Transverse colon (tissue), 4 donors: ENCODE results near the gene C1QL4. TPM values are rescaled to one million over a fixed set of nuclear protein-coding genes. Genes with fewer than 3 reads are reported as not detected.
A peak's percentile ranks its signal among the peaks of the same experiment; 100 is the strongest.

Experiments used
- DNase-seq: peaks from one replicate; pipeline ENCODE4 v3.0.0-alpha.2; 2019
- H3K27ac ChIP-seq, 4 donors: fragments of 200-600 bp; sonication (generic); 2 replicates each; pipeline ENCODE4 v1.5.1; 2016 to 2018; ENCODE audit warnings: inconsistent platforms in 4 of 4
- H3K27me3 ChIP-seq: fragments of 200-600 bp; sonication (generic); 2 replicates; pipeline ENCODE4 v1.5.1; 2017; ENCODE audit warnings: inconsistent platforms
- H3K36me3 ChIP-seq, 4 donors: fragments of 200-600 bp; sonication (generic); 2 replicates each; pipeline ENCODE4 v1.5.1; 2017 to 2019; ENCODE audit warnings: inconsistent platforms in 4 of 4
- H3K4me1 ChIP-seq, 4 donors: fragments of 200-600 bp; sonication (generic); 2 replicates each; pipeline ENCODE4 v1.5.1; 2017 to 2020; ENCODE audit warnings: inconsistent platforms in 4 of 4
- H3K4me3 ChIP-seq, 4 donors: fragments of 200-600 bp; sonication (generic); 1 replicate in 1 of 4; 2 replicates in 3 of 4; pipeline versions ENCODE4 v1.5.1 to v1.6.1; 2017 to 2019; ENCODE audit warnings: inconsistent platforms in 4 of 4
- H3K9me3 ChIP-seq, 2 donors: fragments of 200-600 bp; sonication (generic); 2 replicates each; pipeline ENCODE4 v1.5.1; 2017 to 2019; ENCODE audit warnings: inconsistent platforms in 2 of 2
- EP300 ChIP-seq: sonication (generic); formaldehyde crosslinking; IDR thresholded peaks from one replicate; pipeline ENCODE4 v1.6.1; 2017; ENCODE audit warnings: antibody characterized with exemption, low read depth
- POLR2A ChIP-seq: fragments of 450-650 bp; IDR thresholded peaks from one replicate; pipeline ENCODE4 v1.6.1; 2016; ENCODE audit warnings: antibody characterized with exemption, mild to moderate bottlenecking, moderate library complexity
- POLR2AphosphoS5 ChIP-seq, 3 donors: sonication (generic); formaldehyde crosslinking; IDR thresholded peaks; one replicate each; pipeline ENCODE4 v1.6.1; 2016; ENCODE audit warnings: antibody characterized with exemption in 3 of 3
- WGBS, 2 donors: methylation state at CpG; one replicate each; pipeline ENCODE4 v1.1.5; 2018; ENCODE audit warnings: low coverage in 1 of 2; 5-methylcytosine and 5-hydroxymethylcytosine counted together
- in situ Hi-C, 4 donors: fragments of 200-750 bp; cut with MboI; loops; one replicate each; pipeline versions ENCODE4 v1.15.0 to v1.15.1; 2017; ENCODE audit warnings: low sequenced_read_pairs in 3 of 4, low pct_ligation_motif_present in 1 of 4, low pct_unique_long_range_greater_than_20kb in 1 of 4
- intact Hi-C: fragments of 100-400 bp; cut with DNase I; formaldehyde crosslinking; loops from one replicate; pipeline ENCODE4 v1.15.1; 2023; ENCODE audit warnings: low total_unique reads
- total RNA-seq, 4 donors: library from RNA; depleted of rRNA; stranded (reverse); fragments of >200 nt; gene quantifications; one replicate each; pipeline ENCODE4 v1.1.0, GENCODE V29; 2016
- TF ChIP-seq, protein P1 (sequence below), 5 experiments: fragments of 200-600 bp in 3 of 5; fragments of 450-650 bp in 2 of 5; sonication (generic) in 3 of 5; IDR thresholded peaks; 1 replicate in 2 of 5; 2 replicates in 3 of 5; pipeline ENCODE4 v1.5.1; 2016 to 2017; ENCODE audit warnings: antibody characterized with exemption in 5 of 5, inconsistent platforms in 3 of 5, mild to moderate bottlenecking in 2 of 5, moderate library complexity in 1 of 5

The C1QL4 gene
- total RNA-seq, 4 donors from 2014 or later: not detected

GRCh38 chr12:49347311-49348193, 10.6 kb upstream of the C1QL4 start:
- DNase-seq: peak; percentile 91
- H3K27me3 ChIP-seq: peaks cover 85% of the 10 kb centered on the region
- peak overlapping the region; percentile 24 to 44 (median 36) for H3K27ac ChIP-seq
- 6% methylated on average over 35 of the region's 37 CpGs; no CpG with 5 or more reads in 1 of the 2 donors for WGBS, 2 donors
- H3K4me3 ChIP-seq: peak overlapping the region in 3 of 4 donors; percentile 25 to 52 (median 26)
- intact Hi-C loops: loop anchor here (5.0 kb wide), 1 partner anchor 170 kb away; no protein-coding TSS in a partner anchor
- H3K4me1 ChIP-seq: peaks cover 38 to 62% (median 44%) of the 10 kb centered on the region in 4 donors
- peak; percentile 78 for TF ChIP-seq POLR2A
- TF ChIP-seq, protein P1, sequence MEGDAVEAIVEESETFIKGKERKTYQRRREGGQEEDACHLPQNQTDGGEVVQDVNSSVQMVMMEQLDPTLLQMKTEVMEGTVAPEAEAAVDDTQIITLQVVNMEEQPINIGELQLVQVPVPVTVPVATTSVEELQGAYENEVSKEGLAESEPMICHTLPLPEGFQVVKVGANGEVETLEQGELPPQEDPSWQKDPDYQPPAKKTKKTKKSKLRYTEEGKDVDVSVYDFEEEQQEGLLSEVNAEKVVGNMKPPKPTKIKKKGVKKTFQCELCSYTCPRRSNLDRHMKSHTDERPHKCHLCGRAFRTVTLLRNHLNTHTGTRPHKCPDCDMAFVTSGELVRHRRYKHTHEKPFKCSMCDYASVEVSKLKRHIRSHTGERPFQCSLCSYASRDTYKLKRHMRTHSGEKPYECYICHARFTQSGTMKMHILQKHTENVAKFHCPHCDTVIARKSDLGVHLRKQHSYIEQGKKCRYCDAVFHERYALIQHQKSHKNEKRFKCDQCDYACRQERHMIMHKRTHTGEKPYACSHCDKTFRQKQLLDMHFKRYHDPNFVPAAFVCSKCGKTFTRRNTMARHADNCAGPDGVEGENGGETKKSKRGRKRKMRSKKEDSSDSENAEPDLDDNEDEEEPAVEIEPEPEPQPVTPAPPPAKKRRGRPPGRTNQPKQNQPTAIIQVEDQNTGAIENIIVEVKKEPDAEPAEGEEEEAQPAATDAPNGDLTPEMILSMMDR (IDR thresholded peaks at IDR 0.05): peak; percentile 93 to 97 (median 97)
- no peak for TF ChIP-seq EP300
- TF ChIP-seq POLR2AphosphoS5 (IDR thresholded peaks at IDR 0.05): peak; percentile 62 to 89 (median 85)
- in situ Hi-C loops: loop anchor here in 1 of 4 donors (10.0 kb wide), 1 partner anchor 167 kb away; no protein-coding TSS in a partner anchor
- no peaks in the 10 kb centered on the region for H3K36me3 ChIP-seq
- no peaks in the 10 kb centered on the region for H3K9me3 ChIP-seq

DNA sequence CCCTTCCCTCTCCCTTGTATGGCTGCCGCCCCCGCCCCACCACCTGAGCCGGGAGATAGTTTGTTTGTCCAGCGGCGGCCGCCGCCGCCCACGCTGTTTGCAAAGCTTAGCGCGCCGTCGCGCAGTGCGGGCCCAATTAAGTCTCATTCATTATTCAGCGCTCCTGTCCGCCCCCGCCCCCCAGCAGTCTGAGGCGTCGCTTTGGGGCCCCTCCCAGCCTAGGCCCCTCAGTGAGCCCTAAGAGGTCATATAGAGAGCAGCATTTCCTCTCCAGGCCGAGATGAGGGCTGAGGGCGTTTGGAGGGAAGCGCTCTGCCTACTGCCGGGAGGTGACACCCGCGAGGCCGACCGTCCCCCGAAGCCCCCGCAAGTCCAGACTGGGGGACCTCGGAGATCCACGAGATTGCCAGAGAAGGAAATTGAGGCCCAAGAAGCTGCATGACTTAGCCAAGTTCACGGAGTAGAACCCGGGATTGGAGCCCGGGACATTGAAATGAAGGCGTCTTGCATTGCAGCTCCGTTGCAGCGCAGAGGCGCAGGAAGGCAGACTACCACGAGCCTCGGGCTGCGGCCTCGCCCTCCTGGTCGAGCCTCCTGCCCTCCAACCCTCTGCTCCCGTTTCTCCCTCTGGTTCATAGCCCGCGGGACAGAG, 9.8 kb upstream of the C1QL4 start, which contains the start of gene DNAJC22:
Gene DNAJC22, plus strand, starts transcription at position 230 of the 652 bp plus-strand sequence. CDS start 1,985 bp downstream, outside the sequence.
- H3K4me3 ChIP-seq: peak within 1 kb of the TSS in 3 of 4 donors; percentile 25 to 52 (median 26)
- WGBS, 2 donors: 0 to 1% methylated on average over 2 to 44 of the region's 47 CpGs
- H3K27ac ChIP-seq: peak within 1 kb of the TSS in 1 of 4 donors; percentile 24
- in situ Hi-C loops (loop anchor here in 1 of 4 donors (10.0 kb wide), 1 partner anchor 168 kb away; no protein-coding TSS in a partner anchor), intact Hi-C loops (loop anchor here (5.0 kb wide), 1 partner anchor 171 kb away; no protein-coding TSS in a partner anchor)
- peaks cover 93% of the 10 kb centered on the region for H3K27me3 ChIP-seq
- H3K36me3 ChIP-seq: no peaks in the 10 kb centered on the region
- H3K4me1 ChIP-seq: peaks cover 43 to 69% (median 49%) of the 10 kb centered on the region in 4 donors
- H3K9me3 ChIP-seq: no peaks in the 10 kb centered on the region
- peak; percentile 38 for DNase-seq
- TF ChIP-seq POLR2AphosphoS5 (IDR thresholded peaks at IDR 0.05): no peak
- TF ChIP-seq, protein P1 (IDR thresholded peaks at IDR 0.05): no peak
- no peak for TF ChIP-seq EP300
- no peak for TF ChIP-seq POLR2A

GRCh38 chr12:49345825-49346658, 9.1 kb upstream of the C1QL4 start:
- no peak for DNase-seq
- intact Hi-C loops (loop anchor here (5.0 kb wide), 1 partner anchor 171 kb away; no protein-coding TSS in a partner anchor), in situ Hi-C loops (loop anchor here in 1 of 4 donors (10.0 kb wide), 1 partner anchor 169 kb away; no protein-coding TSS in a partner anchor)
- Histone ChIP-seq H3K27ac (no peak overlapping the region), H3K9me3 (no peaks in the 10 kb centered on the region), H3K4me3 (peak overlapping the region in 3 of 4 donors; percentile 25 to 52 (median 26)), H3K27me3 (peaks cover 92% of the 10 kb centered on the region), H3K4me1 (peaks cover 43 to 70% (median 49%) of the 10 kb centered on the region in 4 donors), H3K36me3 (no peaks in the 10 kb centered on the region)
- TF ChIP-seq EP300 (no peak), POLR2A (no peak), POLR2AphosphoS5 (IDR thresholded peaks at IDR 0.05) (no peak)
- TF ChIP-seq, protein P1 (IDR thresholded peaks at IDR 0.05): no peak
- WGBS, 2 donors: 2 to 5% methylated on average over 17 to 60 of the region's 61 CpGs
